Colonic mucosa (tissue), 4 donors: ENCODE data around the gene MYH15. TPM values are rescaled to one million over a fixed set of nuclear protein-coding genes. Genes with fewer than 3 reads are reported as not detected.
"Not testable (repeated sequence)": the region's sequence is repeated elsewhere in the genome, so short reads cannot be mapped to it uniquely, and the experiment has no call there.

Source experiments
- DNase-seq: peaks from one replicate; pipeline ENCODE4 v3.0.0-alpha.2; 2020
- H3K27ac ChIP-seq: fragments of 200-600 bp; one replicate; pipeline ENCODE4 v1.8.0; 2021
- H3K27me3 ChIP-seq: fragments of 200-600 bp; one replicate; pipeline ENCODE4 v1.8.0; 2021
- H3K36me3 ChIP-seq: fragments of 200-600 bp; one replicate; pipeline ENCODE4 v1.8.0; 2021
- H3K4me1 ChIP-seq: fragments of 200-600 bp; one replicate; pipeline ENCODE4 v1.8.0; 2021; ENCODE audit warnings: mild to moderate bottlenecking
- H3K4me3 ChIP-seq: fragments of 200-600 bp; one replicate; pipeline ENCODE4 v1.8.0; 2021
- H3K9ac ChIP-seq, 2 donors: one replicate each; pipeline ENCODE4 v1.7.0; 2013; ENCODE audit warnings: control low read depth in 2 of 2, low read depth in 2 of 2, low read length in 2 of 2
- H3K9me3 ChIP-seq: fragments of 200-600 bp; one replicate; pipeline ENCODE4 v1.8.0; 2021
- intact Hi-C: fragments of 100-400 bp; cut with DNase I; formaldehyde crosslinking; loops from one replicate; pipeline ENCODE4 v1.14.1; 2022
- total RNA-seq, 2 donors: library from RNA; stranded (reverse); fragmentation: NEBNext Ultra II Directional in 1 of 2; extraction: Animal tissue kit (Norgen Biotek cat#: 25700) in 1 of 2; gene quantifications; one replicate each; pipeline ENCODE4 v1.2.1, GENCODE V29; 2021
- TF ChIP-seq, protein P1 (sequence below): fragments of 200-600 bp; IDR thresholded peaks from one replicate; pipeline ENCODE4 v1.8.0; 2022; ENCODE audit warnings: antibody characterized with exemption, mild to moderate bottlenecking
- donor health status: healthy.
- donor health status: DM: no; HTN: no; CAD: no.
- donor health status: DM: no; HTN: no; CAD: no.

The MYH15 gene
- total RNA-seq, 2 donors from 2014 or later, result 0.13 to 0.44 TPM

DNA sequence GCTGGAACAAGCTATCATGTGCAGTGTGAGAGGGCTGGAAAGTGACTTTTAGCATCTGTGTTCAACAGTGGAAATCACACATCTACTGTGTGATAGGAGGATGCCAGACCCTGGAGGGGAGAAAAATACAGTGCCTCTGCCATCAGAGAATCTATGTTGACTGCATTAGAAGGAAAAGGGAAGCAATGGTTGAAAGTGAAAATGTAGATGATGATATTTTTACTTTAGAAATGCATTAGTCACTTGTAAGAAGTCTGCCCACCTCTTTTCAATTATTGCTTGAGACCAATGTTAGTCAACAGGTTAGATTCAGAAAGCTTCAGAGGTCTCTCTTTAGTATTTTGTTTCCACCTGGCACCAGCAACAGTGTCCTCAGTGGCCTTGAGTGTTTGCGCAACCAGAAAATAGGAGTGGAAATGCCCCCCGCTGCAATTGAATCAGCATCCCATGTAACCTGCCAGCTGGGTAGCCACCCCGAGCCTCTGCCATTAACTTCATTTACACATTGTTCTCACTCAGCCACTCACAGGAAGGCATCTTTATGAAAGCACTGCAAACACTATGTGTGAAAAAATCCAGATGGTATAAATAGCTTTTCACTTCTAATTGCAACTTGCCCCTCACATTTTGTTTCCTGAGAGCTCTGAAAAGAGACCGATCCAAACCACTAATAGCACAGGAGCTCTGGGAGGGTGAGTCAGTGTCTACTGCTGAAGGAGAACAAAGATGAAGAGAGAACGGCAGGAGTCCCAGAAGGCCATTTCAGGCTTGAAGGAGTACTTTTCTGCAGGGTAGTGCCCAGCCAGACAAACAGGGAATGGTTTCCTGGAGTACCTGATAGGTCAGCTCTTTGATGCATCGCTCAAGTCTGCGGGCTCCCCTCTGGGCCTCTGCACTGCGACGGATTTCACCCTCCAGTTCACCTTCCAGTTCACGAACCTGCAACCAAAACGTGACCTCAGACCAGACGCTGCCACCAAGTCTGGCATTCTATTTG, 122.0 kb downstream of the MYH15 start:
- H3K9ac ChIP-seq, result no peak overlapping the region
- TF ChIP-seq, protein P1, sequence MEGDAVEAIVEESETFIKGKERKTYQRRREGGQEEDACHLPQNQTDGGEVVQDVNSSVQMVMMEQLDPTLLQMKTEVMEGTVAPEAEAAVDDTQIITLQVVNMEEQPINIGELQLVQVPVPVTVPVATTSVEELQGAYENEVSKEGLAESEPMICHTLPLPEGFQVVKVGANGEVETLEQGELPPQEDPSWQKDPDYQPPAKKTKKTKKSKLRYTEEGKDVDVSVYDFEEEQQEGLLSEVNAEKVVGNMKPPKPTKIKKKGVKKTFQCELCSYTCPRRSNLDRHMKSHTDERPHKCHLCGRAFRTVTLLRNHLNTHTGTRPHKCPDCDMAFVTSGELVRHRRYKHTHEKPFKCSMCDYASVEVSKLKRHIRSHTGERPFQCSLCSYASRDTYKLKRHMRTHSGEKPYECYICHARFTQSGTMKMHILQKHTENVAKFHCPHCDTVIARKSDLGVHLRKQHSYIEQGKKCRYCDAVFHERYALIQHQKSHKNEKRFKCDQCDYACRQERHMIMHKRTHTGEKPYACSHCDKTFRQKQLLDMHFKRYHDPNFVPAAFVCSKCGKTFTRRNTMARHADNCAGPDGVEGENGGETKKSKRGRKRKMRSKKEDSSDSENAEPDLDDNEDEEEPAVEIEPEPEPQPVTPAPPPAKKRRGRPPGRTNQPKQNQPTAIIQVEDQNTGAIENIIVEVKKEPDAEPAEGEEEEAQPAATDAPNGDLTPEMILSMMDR, result no peak
- no peak overlapping the region for H3K27ac ChIP-seq

DNA sequence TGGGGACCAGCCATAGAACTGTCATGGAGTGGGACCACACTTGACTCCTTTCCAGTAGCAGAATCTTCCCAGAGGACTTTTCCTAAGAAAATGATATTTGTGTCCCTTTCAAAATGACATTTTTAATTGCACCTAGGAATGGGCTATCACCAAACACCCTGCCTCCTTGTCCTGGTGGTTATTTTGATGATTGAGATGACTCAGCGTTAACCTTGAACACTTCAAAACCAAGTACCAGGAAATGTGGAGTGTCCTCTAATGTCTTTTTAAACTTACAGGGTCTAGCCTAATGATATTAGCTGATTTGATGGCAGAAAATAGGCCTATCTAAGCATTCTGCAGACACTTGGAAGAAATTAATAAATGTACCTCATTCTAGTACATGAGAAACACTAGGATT, 123.3 kb downstream of the MYH15 start:
- intact Hi-C loops, result no loop called here

More for the DNA sequence above, 122.0 kb downstream of the MYH15 start:
- DNase-seq, result no peak
- intact Hi-C loops, result no loop called here
- no peaks in the 10 kb centered on the region for H3K36me3 ChIP-seq
- H3K27me3 ChIP-seq, result no peaks in the 10 kb centered on the region
- H3K4me1 ChIP-seq, result no peaks in the 10 kb centered on the region
- H3K9me3 ChIP-seq, result no peaks in the 10 kb centered on the region
- H3K4me3 ChIP-seq, result no peak overlapping the region

DNA sequence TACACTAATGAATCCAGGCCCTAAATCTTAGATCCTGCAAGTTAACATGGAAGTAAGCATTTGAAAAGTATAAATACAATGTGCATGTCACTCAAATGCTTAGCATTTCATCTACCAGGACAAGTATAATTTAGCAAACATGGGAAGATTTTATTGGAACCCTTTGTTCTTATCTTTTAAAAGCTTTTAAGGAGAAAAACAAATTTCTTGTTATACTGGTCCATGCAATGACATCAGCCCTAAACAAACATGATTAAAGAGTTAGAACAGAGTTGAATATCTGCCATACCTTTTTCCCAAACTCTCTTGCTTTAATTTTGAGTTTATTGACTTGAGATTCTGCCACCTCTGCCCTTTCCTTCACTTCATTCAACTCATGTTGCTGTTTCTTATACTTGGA, 127.1 kb downstream of the MYH15 start:
- TF ChIP-seq, protein P1, result no peak
- Histone ChIP-seq H3K27ac (no peak overlapping the region), H3K27me3 (no peaks in the 10 kb centered on the region), H3K4me1 (no peaks in the 10 kb centered on the region), H3K9ac (no peak overlapping the region), H3K36me3 (no peaks in the 10 kb centered on the region), H3K9me3 (no peaks in the 10 kb centered on the region), H3K4me3 (no peak overlapping the region)
- intact Hi-C loops, result no loop called here
- DNase-seq, result no peak

More for the DNA sequence above, 123.3 kb downstream of the MYH15 start:
- H3K9me3 ChIP-seq, result no peaks in the 10 kb centered on the region
- TF ChIP-seq, protein P1, result no peak
- no peak overlapping the region for H3K9ac ChIP-seq
- no peak overlapping the region for H3K4me3 ChIP-seq
- no peaks in the 10 kb centered on the region for H3K27me3 ChIP-seq
- H3K36me3 ChIP-seq, result no peaks in the 10 kb centered on the region
- no peak overlapping the region for H3K27ac ChIP-seq
- DNase-seq, result no peak
- no peaks in the 10 kb centered on the region for H3K4me1 ChIP-seq

DNA sequence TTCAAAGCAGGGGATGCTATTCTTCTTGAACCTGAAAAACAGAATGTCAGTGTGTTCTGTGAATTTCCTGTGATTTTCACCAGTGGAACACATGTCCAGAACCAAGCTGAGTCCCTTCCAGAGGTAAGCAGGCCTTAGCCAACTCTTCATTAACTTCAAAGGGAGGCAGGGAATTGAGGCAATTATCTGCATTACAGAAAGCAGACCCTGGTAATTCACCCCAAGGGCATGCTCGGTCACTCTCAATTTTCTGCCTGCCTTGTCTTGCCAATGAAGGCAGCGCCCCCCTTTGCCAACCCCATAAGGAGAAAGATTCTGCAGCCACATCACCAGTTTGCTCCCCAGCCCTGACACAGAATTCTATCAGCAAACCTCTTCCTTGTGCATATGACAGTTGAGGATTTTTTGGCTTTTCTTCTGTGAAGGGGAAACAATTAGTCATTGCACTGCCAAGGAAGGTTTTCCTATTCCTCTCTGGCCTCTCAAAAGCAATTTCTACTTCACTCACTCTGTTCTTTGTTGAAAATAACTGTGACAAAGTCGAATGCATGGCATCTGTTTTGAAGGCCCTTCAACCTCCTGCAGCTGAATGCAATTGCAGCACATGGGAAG, 128.8 kb downstream of the MYH15 start:
- TF ChIP-seq, protein P1, result no peak
- Histone ChIP-seq H3K27me3 (no peaks in the 10 kb centered on the region), H3K4me1 (no peaks in the 10 kb centered on the region), H3K27ac (no peak overlapping the region), H3K9me3 (no peaks in the 10 kb centered on the region), H3K9ac (no peak overlapping the region), H3K4me3 (no peak overlapping the region), H3K36me3 (no peaks in the 10 kb centered on the region)
- DNase-seq, result no peak
- intact Hi-C loops, result no loop called here

DNA sequence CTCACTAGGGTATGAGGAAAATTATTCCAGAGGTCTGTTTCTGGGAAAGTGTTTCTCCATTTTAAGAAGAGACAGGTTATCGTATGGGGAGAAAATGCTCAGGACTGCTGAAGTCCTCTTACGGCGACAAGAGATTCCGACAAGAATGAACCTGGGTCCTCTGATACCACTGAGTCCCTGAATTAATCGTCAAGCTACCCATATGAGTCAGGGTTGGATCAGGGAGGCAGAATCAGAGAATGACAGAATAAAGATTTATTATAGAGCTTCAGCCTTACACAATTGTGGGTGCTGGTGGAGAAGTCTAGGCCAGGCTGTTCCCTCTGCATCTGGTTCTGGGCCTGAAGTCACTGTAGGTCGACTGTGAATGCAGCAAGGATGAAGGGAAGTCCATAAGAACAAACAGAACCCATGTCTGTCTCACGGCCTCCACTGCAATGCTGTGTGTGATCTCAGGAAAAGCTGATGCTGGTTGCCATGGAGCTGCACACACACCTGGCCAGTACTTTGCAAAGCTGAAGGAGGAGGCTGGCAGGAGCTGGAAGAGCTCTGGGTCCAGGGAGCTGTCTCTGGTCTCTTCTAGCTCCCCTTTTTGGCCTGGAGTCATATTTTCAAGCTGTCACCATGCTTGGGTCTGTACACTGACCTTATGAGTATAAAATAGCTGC, 130.1 kb downstream of the MYH15 start:
- TF ChIP-seq, protein P1, result no peak

DNA sequence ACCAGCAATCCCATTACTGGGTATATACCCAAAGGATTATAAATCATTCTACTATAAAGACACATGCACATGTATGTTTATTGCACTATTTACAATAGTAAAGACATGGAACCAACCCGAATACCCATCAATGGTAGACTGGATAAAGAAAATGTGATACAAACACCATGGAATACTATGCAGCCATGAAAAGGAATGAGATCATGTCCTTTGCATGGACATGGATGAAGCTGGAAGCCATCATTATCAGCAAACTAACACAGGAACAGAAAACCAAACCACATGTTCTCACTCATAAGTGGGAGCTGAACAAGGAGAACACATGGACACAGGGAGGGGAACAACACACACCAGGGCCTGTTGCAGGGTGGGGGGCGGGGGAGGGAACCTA, 131.4 kb downstream of the MYH15 start:
- H3K4me3 ChIP-seq, H3K9ac ChIP-seq, H3K27ac ChIP-seq, H3K4me1 ChIP-seq, DNase-seq, H3K27me3 ChIP-seq, intact Hi-C loops, H3K9me3 ChIP-seq, H3K36me3 ChIP-seq: not testable (repeated sequence)

More for the DNA sequence above, 130.1 kb downstream of the MYH15 start:
- Histone ChIP-seq H3K4me3 (no peak overlapping the region), H3K9me3 (no peaks in the 10 kb centered on the region), H3K36me3 (no peaks in the 10 kb centered on the region), H3K4me1 (no peaks in the 10 kb centered on the region), H3K27me3 (no peaks in the 10 kb centered on the region), H3K27ac (no peak overlapping the region), H3K9ac (no peak overlapping the region)
- DNase-seq, result no peak
- intact Hi-C loops, result no loop called here
